ENCODE results near the gene DDIT3.

DNA sequence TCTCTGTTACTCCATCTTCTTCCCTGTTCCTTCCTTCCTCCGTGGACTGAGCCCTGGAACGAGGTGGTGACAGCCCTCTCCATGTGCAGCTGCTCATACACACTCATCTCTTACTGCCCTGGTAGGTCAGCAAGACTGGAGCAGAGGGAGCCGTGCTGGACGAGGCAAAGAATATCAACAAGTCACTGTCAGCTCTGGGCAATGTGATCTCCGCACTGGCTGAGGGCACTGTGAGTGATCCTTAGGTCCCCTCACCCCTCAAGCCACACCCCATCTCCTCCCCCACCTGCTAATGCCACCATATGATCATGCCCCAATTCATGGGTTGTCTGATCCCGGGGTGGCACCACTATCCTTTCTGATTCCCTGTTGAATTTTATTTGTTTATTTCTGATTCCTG lies 48.5 kb upstream of the DDIT3 start:
- TF ChIP-seq, protein P1, sequence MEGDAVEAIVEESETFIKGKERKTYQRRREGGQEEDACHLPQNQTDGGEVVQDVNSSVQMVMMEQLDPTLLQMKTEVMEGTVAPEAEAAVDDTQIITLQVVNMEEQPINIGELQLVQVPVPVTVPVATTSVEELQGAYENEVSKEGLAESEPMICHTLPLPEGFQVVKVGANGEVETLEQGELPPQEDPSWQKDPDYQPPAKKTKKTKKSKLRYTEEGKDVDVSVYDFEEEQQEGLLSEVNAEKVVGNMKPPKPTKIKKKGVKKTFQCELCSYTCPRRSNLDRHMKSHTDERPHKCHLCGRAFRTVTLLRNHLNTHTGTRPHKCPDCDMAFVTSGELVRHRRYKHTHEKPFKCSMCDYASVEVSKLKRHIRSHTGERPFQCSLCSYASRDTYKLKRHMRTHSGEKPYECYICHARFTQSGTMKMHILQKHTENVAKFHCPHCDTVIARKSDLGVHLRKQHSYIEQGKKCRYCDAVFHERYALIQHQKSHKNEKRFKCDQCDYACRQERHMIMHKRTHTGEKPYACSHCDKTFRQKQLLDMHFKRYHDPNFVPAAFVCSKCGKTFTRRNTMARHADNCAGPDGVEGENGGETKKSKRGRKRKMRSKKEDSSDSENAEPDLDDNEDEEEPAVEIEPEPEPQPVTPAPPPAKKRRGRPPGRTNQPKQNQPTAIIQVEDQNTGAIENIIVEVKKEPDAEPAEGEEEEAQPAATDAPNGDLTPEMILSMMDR (IDR thresholded peaks at IDR 0.05): no peak
- no peak for TF ChIP-seq POLR2A (IDR thresholded peaks at IDR 0.05)
